ENCODE measurements around the gene MAPK14.
A peak's percentile ranks its signal among the peaks of the same experiment; 100 is the strongest.
"Not testable (repeated sequence)": the region's sequence is repeated elsewhere in the genome, so short reads cannot be mapped to it uniquely, and the experiment has no call there.

MAPK14 gene

GRCh38 chr6:36066817-36067216 lies 39.2 kb downstream of the MAPK14 start:
- no peak for FAIRE-seq
- DNase-seq (ENCODE audit: extremely low spot score, insufficient read length, low read depth): no peak

- DNase-seq (ENCODE audit: extremely low spot score, insufficient read length, low read depth): no peak
- no peak for FAIRE-seq
These were observed 39.9 kb downstream of the MAPK14 start for GRCh38 chr6:36067374-36068011.

DNA sequence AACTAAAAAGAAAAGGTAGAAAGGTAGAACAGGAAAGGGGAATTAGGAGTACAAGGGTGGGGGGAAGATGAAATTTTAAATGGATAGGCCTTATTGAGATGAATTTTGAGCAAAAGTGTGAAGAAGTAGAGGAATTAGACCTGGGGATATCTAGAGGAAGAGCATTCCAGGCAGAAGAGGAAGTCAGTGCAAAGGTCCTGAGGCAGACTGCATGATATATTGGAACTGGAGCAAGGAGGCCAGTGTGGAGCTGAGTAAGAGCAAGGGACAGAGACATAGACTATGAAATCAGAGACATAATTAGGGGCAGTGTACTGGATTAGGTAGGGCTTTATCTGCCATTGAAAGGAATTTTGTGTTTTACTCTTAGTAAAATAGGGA lies 40.4 kb downstream of the MAPK14 start:
- FAIRE-seq (no peak), DNase-seq (ENCODE audit: extremely low spot score, insufficient read length, low read depth) (no peak)

- FAIRE-seq (no peak), DNase-seq (ENCODE audit: extremely low spot score, insufficient read length, low read depth) (no peak)
These were observed 41.0 kb downstream of the MAPK14 start for GRCh38 chr6:36068586-36068985.

DNA sequence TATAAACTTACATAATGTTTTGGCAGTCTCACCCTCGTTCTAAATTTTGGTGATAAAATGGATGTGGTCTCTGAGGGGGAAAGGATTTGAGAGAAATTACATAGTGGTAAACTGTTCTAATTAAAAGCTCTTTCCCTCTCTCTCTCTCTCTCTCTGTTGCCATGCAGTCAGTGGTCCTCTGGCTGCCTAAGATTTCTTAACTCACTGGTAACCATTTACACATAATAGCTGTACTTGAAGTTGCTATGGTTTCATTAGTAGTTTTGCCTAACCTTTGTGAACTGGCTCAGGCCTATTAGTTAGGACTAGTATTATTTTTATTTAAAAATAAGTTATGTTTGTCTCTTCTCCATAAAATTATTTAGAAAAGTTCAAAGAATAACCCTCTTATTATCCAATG lies 42.0 kb downstream of the MAPK14 start:
- DNase-seq (ENCODE audit: extremely low spot score, insufficient read length, low read depth) (no peak), FAIRE-seq (no peak)

DNA sequence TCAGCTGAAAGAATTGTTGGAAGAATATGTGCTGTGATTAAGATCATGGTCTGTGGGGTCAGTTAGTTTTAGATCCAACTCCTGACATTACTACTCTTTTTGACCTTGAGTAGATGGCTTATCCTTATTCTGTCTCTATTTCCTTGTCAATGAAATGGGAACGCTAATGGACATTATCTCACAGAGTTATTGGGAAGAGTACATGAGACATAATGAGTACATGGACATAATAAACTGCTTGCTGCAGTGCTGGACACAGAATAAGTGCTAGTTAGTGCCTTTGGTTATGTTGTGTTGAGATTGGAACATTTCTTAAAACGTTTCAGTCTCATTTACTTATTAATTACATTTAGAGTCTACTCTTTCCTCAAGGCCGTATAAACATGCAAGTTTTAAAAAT lies 42.6 kb downstream of the MAPK14 start:
- DNase-seq (ENCODE audit: extremely low spot score, insufficient read length, low read depth) (no peak), FAIRE-seq (no peak)

DNA sequence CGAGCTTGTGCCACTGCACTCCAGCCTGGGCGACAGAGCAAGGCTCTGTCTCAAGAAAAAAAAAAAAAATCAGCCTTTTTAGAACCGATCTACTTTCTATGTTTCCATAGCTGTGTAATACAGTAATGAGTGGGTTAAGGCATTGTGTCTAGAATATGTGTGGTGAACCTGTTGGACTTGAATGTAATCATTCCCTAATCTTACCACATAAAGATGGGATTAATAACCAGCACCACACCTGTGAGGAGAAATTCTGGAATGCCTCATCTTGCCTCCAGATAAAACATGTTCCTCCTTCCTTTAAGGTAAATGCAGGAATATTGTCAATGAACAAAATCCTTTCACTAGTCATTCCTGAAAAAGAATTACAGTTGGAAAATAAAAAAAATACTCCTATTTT lies 43.7 kb downstream of the MAPK14 start:
- FAIRE-seq (no peak), DNase-seq (ENCODE audit: extremely low spot score, insufficient read length, low read depth) (no peak)

GRCh38 chr6:36071714-36072113 lies 44.1 kb downstream of the MAPK14 start:
- DNase-seq (ENCODE audit: extremely low spot score, insufficient read length, low read depth): no peak
- no peak for FAIRE-seq

GRCh38 chr6:36072681-36073080 lies 45.1 kb downstream of the MAPK14 start:
- no peak for FAIRE-seq
- DNase-seq (ENCODE audit: extremely low spot score, insufficient read length, low read depth): no peak

- DNase-seq (ENCODE audit: extremely low spot score, insufficient read length, low read depth) (no peak), FAIRE-seq (no peak)
These were observed 46.0 kb downstream of the MAPK14 start for GRCh38 chr6:36073587-36073986.

- FAIRE-seq (no peak), DNase-seq (ENCODE audit: extremely low spot score, insufficient read length, low read depth) (no peak)
These were observed 48.0 kb downstream of the MAPK14 start for GRCh38 chr6:36075656-36076055.

DNA sequence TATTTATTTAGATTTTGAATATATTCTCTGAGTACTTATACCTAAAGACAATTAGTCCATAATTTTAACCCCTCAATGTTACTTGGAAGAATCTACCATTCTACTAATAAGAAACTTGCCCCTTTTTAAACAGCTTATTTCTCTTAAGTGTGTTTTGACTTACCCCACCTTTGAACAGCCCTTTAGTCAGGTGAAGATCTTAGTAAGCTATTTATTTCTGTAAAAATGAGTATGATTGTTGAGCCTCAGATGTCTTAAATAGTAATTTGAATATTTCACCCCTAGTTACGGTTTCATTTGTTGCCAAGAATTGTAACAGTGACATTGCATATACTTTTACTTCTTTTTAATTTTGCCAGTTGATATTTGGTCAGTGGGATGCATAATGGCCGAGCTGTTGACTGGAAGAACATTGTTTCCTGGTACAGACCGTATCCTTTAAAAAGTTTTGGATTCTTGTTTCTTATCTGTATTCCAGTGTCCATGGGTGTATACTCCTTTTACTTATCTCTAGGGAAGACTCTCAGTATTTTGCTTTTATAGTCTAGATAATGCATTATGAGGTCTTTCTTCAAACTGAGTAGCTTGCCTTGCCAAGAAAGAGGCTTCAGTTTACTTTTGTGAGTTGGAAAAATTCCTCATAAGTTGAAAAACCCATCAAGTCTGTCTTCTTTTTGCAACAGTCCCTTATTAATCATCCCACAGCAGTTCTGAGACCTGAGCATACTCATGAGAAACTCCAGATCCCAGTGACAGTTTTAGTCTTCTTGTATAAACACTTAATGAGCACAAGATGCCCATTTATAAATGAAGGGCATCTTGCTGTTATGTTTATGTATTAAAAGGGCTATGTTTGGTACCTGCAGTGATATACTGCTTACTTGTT lies 48.8 kb downstream of the MAPK14 start:
- FAIRE-seq: no peak
- no peak for DNase-seq (ENCODE audit: extremely low spot score, insufficient read length, low read depth)

DNA sequence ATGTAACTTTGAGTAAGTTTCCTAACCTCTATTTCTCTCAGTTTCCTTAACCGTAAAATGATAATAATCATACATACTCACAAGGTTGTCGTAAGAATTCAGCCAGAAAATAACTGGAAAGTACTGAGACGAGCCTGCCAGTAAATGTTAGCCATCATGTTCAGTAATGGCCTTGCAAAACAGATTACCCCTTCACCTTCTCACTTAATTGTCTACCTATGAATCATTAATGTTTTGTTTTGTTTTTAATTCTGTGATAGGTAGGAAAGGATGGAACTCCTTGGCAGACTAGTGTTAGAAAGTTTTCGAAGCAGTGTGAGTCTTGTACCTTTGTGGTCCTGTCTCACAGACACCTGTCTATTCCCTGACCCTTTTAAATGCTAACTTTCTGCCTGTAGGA lies 50.6 kb downstream of the MAPK14 start:
- DNase-seq (ENCODE audit: extremely low spot score, insufficient read length, low read depth) (no peak), FAIRE-seq (no peak)

DNA sequence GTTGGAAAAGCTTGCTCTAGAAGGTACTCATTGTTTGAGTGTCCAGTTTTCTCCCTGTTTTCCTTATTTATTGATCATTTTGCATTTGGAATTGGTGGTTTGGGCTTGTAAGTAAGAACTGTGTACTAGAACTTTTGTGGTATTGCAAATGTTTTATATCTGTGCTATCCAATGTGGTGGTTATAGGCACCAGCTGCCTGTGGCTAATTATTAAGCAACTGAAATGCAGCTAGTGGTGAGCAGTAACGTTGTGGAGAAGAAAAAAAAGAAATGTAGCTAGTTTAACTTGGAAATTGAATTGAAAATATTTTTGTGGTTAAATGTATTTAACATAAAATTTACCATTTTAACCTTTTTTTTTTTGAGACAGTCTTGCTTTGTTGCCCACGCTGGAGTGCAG lies 52.0 kb downstream of the MAPK14 start:
- no peak for FAIRE-seq
- no peak for DNase-seq (ENCODE audit: extremely low spot score, insufficient read length, low read depth)

DNA sequence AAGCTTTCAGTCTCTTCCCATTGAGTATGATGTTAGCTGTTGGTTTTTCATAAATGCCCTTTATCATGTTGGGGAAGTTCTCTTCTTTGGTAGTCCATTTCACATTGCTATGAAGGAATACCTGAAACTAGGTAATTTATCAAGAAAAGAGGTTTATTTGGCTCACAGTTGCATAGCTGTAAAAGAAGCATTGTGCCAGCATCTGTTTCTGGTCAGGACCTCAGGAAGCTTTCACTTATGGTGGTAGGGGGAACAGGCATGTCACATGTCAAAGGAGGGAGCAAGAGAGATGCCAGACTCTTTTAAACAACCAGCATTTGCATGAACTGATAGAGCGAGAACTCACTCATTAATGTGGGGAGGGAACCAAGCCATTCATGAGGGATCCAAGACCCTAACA lies 54.7 kb downstream of the MAPK14 start:
- no peak for DNase-seq (ENCODE audit: extremely low spot score, insufficient read length, low read depth)
- FAIRE-seq: no peak

- DNase-seq (ENCODE audit: extremely low spot score, insufficient read length, low read depth) (no peak), FAIRE-seq (no peak)
These were observed 55.8 kb downstream of the MAPK14 start for GRCh38 chr6:36083446-36083845.

- not testable (repeated sequence) for DNase-seq (ENCODE audit: extremely low spot score, insufficient read length, low read depth); FAIRE-seq
These were observed 60.6 kb downstream of the MAPK14 start for GRCh38 chr6:36088204-36088603.

GRCh38 chr6:36089048-36089447 lies 61.4 kb downstream of the MAPK14 start:
- FAIRE-seq (no peak), DNase-seq (ENCODE audit: extremely low spot score, insufficient read length, low read depth) (no peak)

DNA sequence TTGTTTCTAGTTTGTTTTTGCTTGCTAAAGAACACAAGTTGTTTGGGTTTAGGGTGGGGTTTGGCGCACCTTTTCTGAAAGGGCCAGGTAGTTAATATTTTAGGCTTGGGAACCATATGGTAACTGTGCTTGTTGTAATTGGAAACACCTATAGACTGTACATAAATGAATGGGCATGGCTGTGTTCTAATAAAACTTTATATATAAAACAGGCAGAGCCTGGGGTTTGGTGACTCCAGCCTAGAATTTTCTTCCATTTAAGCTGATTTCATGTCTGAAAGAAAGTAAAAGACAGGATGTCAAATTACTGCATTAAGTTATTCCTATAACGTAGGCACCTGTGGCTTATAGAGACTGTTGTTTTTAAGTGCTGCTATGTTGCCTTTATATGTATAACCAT lies 66.6 kb downstream of the MAPK14 start:
- DNase-seq (ENCODE audit: extremely low spot score, insufficient read length, low read depth) (no peak), FAIRE-seq (no peak)

- FAIRE-seq (peak; percentile 69), DNase-seq (ENCODE audit: extremely low spot score, insufficient read length, low read depth) (peak; percentile 44)
These were observed 67.3 kb downstream of the MAPK14 start for GRCh38 chr6:36094753-36095496.

Measured in GM18507 (cell line).